ENCODE results near the gene SYNGR1. TPM values are rescaled to one million over a fixed set of nuclear protein-coding genes. Genes with fewer than 3 reads are reported as not detected.

The SYNGR1 gene
- total RNA-seq, 1 experiment from 2014 or later: 9.0 TPM

GRCh38 chr22:39361496-39361895, 11.7 kb downstream of the SYNGR1 start:
- POLR2A ChIA-PET (ENCODE audit: unreplicated experiment): no interaction called here
- no peaks in the 10 kb centered on the region for H3K79me2 ChIP-seq (ENCODE audit: low read length)
- H3K27me3 ChIP-seq (ENCODE audit: low read length): no peaks in the 10 kb centered on the region
- DNase-seq: no peak
- H3K36me3 ChIP-seq (ENCODE audit: low read depth, low read length): no peaks in the 10 kb centered on the region
- no peak overlapping the region for H3K4me2 ChIP-seq (ENCODE audit: low read length)
- H3K4me3 ChIP-seq (ENCODE audit: low read length): no peak overlapping the region
- H2AFZ ChIP-seq (ENCODE audit: low read length): no peak overlapping the region
- no peak for ATAC-seq
- H3K9me2 ChIP-seq (replicated peaks; ENCODE audit: low read length): no peaks in the 10 kb centered on the region
- H3K4me1 ChIP-seq (ENCODE audit: insufficient read depth, low read length): no peaks in the 10 kb centered on the region
- H3K9me3 ChIP-seq (ENCODE audit: low read length): no peaks in the 10 kb centered on the region
- no peaks in the 10 kb centered on the region for H4K20me1 ChIP-seq (ENCODE audit: low read length)
- CTCF ChIA-PET: no interaction called here
- no peak overlapping the region for H3K27ac ChIP-seq (ENCODE audit: low read length)
- H3F3A ChIP-seq (ENCODE audit: low read length, unreplicated experiment): no peaks in the 10 kb centered on the region
- TF ChIP-seq CTCF (conservative IDR thresholded peaks at IDR 0.05; ENCODE audit: low read depth, low read length): no peak
- TF ChIP-seq EZH2 (IDR thresholded peaks at IDR 0.05; ENCODE audit: low read length, unreplicated experiment): no peak
- TF ChIP-seq EZH2phosphoT487 (IDR thresholded peaks at IDR 0.05; ENCODE audit: borderline replicate concordance, low read length): no peak
- BruUV-seq (replicated peaks): no TSS peak
- intact Hi-C loops (cut with micrococcal nuclease): no loop called here
- H3K9ac ChIP-seq (ENCODE audit: low read length): no peak overlapping the region

- Histone ChIP-seq H3K4me3 (ENCODE audit: low read length) (no peak overlapping the region), H3F3A (ENCODE audit: low read length, unreplicated experiment) (no peaks in the 10 kb centered on the region), H3K79me2 (ENCODE audit: low read length) (no peaks in the 10 kb centered on the region), H2AFZ (ENCODE audit: low read length) (no peak overlapping the region), H3K4me2 (ENCODE audit: low read length) (no peak overlapping the region), H4K20me1 (ENCODE audit: low read length) (no peaks in the 10 kb centered on the region), H3K27ac (ENCODE audit: low read length) (no peak overlapping the region), H3K27me3 (ENCODE audit: low read length) (no peaks in the 10 kb centered on the region), H3K9me2 (replicated peaks; ENCODE audit: low read length) (no peaks in the 10 kb centered on the region), H3K9ac (ENCODE audit: low read length) (no peak overlapping the region), H3K9me3 (ENCODE audit: low read length) (no peaks in the 10 kb centered on the region), H3K36me3 (ENCODE audit: low read depth, low read length) (no peaks in the 10 kb centered on the region), H3K4me1 (ENCODE audit: insufficient read depth, low read length) (no peaks in the 10 kb centered on the region)
- DNase-seq (no peak), ATAC-seq (no peak)
- ChIA-PET CTCF (no interaction called here), POLR2A (ENCODE audit: unreplicated experiment) (no interaction called here)
- no TSS peak for BruUV-seq (replicated peaks)
- intact Hi-C loops (cut with micrococcal nuclease): no loop called here
- TF ChIP-seq EZH2 (IDR thresholded peaks at IDR 0.05; ENCODE audit: low read length, unreplicated experiment): no peak
- no peak for TF ChIP-seq CTCF (conservative IDR thresholded peaks at IDR 0.05; ENCODE audit: low read depth, low read length)
- TF ChIP-seq EZH2phosphoT487 (IDR thresholded peaks at IDR 0.05; ENCODE audit: borderline replicate concordance, low read length): no peak
These were observed 12.5 kb downstream of the SYNGR1 start for GRCh38 chr22:39362271-39362670.

GRCh38 chr22:39362932-39363331, 13.1 kb downstream of the SYNGR1 start:
- no peaks in the 10 kb centered on the region for H3K27me3 ChIP-seq (ENCODE audit: low read length)
- H4K20me1 ChIP-seq (ENCODE audit: low read length): no peaks in the 10 kb centered on the region
- H3K4me3 ChIP-seq (ENCODE audit: low read length): no peak overlapping the region
- TF ChIP-seq EZH2phosphoT487 (IDR thresholded peaks at IDR 0.05; ENCODE audit: borderline replicate concordance, low read length) (no peak), EZH2 (IDR thresholded peaks at IDR 0.05; ENCODE audit: low read length, unreplicated experiment) (no peak), CTCF (conservative IDR thresholded peaks at IDR 0.05; ENCODE audit: low read depth, low read length) (no peak)
- DNase-seq: no peak
- no peak overlapping the region for H3K9ac ChIP-seq (ENCODE audit: low read length)
- no TSS peak for BruUV-seq (replicated peaks)
- no peaks in the 10 kb centered on the region for H3K4me1 ChIP-seq (ENCODE audit: insufficient read depth, low read length)
- no peaks in the 10 kb centered on the region for H3F3A ChIP-seq (ENCODE audit: low read length, unreplicated experiment)
- H3K27ac ChIP-seq (ENCODE audit: low read length): no peak overlapping the region
- H3K79me2 ChIP-seq (ENCODE audit: low read length): no peaks in the 10 kb centered on the region
- no peak overlapping the region for H2AFZ ChIP-seq (ENCODE audit: low read length)
- no peaks in the 10 kb centered on the region for H3K9me2 ChIP-seq (replicated peaks; ENCODE audit: low read length)
- no peak for ATAC-seq
- intact Hi-C loops (cut with micrococcal nuclease): no loop called here
- H3K4me2 ChIP-seq (ENCODE audit: low read length): no peak overlapping the region
- POLR2A ChIA-PET (ENCODE audit: unreplicated experiment): no interaction called here
- H3K9me3 ChIP-seq (ENCODE audit: low read length): no peaks in the 10 kb centered on the region
- CTCF ChIA-PET: no interaction called here
- H3K36me3 ChIP-seq (ENCODE audit: low read depth, low read length): no peaks in the 10 kb centered on the region

All from PC-3 (cell line).